GM04504 (cell line): ENCODE results near the gene ZNF280A.
"Not testable (repeated sequence)": the region's sequence is repeated elsewhere in the genome, so short reads cannot be mapped to it uniquely, and the experiment has no call there.

ENCODE experiments used
- DNase-seq: peaks from one replicate; pipeline ENCODE4 v3.0.0-alpha.2; 2012; ENCODE audit warnings: low read depth

The ZNF280A gene

GRCh38 chr22:22513619-22514018 is 6.5 kb downstream of the ZNF280A start:
- no peak for DNase-seq

GRCh38 chr22:22512951-22513350 is 7.1 kb downstream of the ZNF280A start:
- DNase-seq = no peak

GRCh38 chr22:22510833-22511232 is 9.2 kb downstream of the ZNF280A start:
- DNase-seq = not testable (repeated sequence)

GRCh38 chr22:22509912-22510311 is 10.2 kb downstream of the ZNF280A start:
- not testable (repeated sequence) for DNase-seq

- DNase-seq = peak; percentile 8
These were observed 11.5 kb downstream of the ZNF280A start, which contains the start of gene ZNF280B for GRCh38 chr22:22508274-22509176. ZNF280B (minus strand) TSS chr22:22508742; CDS start chr22:22489398, 19,344 bp downstream.

- no peak for DNase-seq
These were observed 12.3 kb downstream of the ZNF280A start for GRCh38 chr22:22507743-22508273.

- DNase-seq = no peak
These were observed 13.3 kb downstream of the ZNF280A start for GRCh38 chr22:22506736-22507135.

- DNase-seq = no peak
These were observed 21.8 kb downstream of the ZNF280A start for GRCh38 chr22:22498267-22498666.

- not testable (repeated sequence) for DNase-seq
These were observed 28.5 kb downstream of the ZNF280A start for GRCh38 chr22:22491589-22491988.

- no peak for DNase-seq
These were observed 31.3 kb downstream of the ZNF280A start for GRCh38 chr22:22488736-22489135.

GRCh38 chr22:22487869-22488597 is 32.0 kb downstream of the ZNF280A start:
- no peak for DNase-seq

- no peak for DNase-seq
These were observed 33.0 kb downstream of the ZNF280A start for GRCh38 chr22:22487059-22487458.

GRCh38 chr22:22486132-22486899 is 33.8 kb downstream of the ZNF280A start:
- no peak for DNase-seq

GRCh38 chr22:22485524-22485923 is 34.5 kb downstream of the ZNF280A start:
- DNase-seq = no peak

- DNase-seq = no peak
These were observed 36.0 kb downstream of the ZNF280A start for GRCh38 chr22:22484023-22484422.

GRCh38 chr22:22480940-22481339 is 39.1 kb downstream of the ZNF280A start:
- DNase-seq = no peak

- DNase-seq = peak; percentile 0
These were observed 40.0 kb downstream of the ZNF280A start for GRCh38 chr22:22479999-22480532.

- no peak for DNase-seq
These were observed 41.0 kb downstream of the ZNF280A start for GRCh38 chr22:22479116-22479515.

GRCh38 chr22:22478470-22478869 is 41.6 kb downstream of the ZNF280A start:
- no peak for DNase-seq

GRCh38 chr22:22474733-22475132 is 45.3 kb downstream of the ZNF280A start:
- DNase-seq = no peak

GRCh38 chr22:22471104-22471503 is 49.0 kb downstream of the ZNF280A start:
- DNase-seq = not testable (repeated sequence)

- DNase-seq = no peak
These were observed 50.5 kb downstream of the ZNF280A start for GRCh38 chr22:22469527-22469926.
